ENCODE results near the gene TOB1.
"Not testable (repeated sequence)": the region's sequence is repeated elsewhere in the genome, so short reads cannot be mapped to it uniquely, and the experiment has no call there.

Gene TOB1

GRCh38 chr17:50879086-50879485, 12.9 kb upstream of the TOB1 start:
- DNase-seq (ENCODE audit: low spot score), result no peak
- in situ Hi-C loops (cut with MboI; ENCODE audit: low pct_unique_long_range_greater_than_20kb, low sequenced_read_pairs, unreplicated experiment), result no loop called here
- TF ChIP-seq, protein P1, sequence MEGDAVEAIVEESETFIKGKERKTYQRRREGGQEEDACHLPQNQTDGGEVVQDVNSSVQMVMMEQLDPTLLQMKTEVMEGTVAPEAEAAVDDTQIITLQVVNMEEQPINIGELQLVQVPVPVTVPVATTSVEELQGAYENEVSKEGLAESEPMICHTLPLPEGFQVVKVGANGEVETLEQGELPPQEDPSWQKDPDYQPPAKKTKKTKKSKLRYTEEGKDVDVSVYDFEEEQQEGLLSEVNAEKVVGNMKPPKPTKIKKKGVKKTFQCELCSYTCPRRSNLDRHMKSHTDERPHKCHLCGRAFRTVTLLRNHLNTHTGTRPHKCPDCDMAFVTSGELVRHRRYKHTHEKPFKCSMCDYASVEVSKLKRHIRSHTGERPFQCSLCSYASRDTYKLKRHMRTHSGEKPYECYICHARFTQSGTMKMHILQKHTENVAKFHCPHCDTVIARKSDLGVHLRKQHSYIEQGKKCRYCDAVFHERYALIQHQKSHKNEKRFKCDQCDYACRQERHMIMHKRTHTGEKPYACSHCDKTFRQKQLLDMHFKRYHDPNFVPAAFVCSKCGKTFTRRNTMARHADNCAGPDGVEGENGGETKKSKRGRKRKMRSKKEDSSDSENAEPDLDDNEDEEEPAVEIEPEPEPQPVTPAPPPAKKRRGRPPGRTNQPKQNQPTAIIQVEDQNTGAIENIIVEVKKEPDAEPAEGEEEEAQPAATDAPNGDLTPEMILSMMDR (IDR thresholded peaks at IDR 0.05; ENCODE audit: extremely low read depth, insufficient read depth, missing control alignments), result no peak

- TF ChIP-seq, protein P1 (IDR thresholded peaks at IDR 0.05; ENCODE audit: extremely low read depth, insufficient read depth, missing control alignments), result no peak
- in situ Hi-C loops (cut with MboI; ENCODE audit: low pct_unique_long_range_greater_than_20kb, low sequenced_read_pairs, unreplicated experiment), result no loop called here
- DNase-seq (ENCODE audit: low spot score), result no peak
Measured at GRCh38 chr17:50877838-50878237, 11.7 kb upstream of the TOB1 start.

DNA sequence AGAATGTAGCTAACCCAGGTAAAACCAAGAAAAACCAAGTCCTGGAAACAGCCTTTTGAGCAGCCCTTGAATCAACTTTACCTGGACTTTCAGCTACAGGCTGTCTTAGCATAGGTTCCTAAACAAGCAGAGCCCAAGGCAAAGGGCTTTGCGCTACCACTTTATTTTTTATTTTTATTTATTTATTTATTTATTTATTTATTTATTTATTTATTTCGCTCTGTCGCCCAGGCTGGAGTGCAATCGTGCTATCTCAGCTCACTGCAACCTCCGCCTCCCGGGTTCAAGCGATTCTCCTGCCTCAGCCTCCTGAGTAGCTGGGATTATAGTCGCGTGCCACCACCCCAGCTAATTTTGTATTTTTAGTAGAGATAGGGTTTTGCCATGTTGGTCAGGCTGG, 10.9 kb upstream of the TOB1 start:
- in situ Hi-C loops (cut with MboI; ENCODE audit: low pct_unique_long_range_greater_than_20kb, low sequenced_read_pairs, unreplicated experiment), result not testable (repeated sequence)

DNA sequence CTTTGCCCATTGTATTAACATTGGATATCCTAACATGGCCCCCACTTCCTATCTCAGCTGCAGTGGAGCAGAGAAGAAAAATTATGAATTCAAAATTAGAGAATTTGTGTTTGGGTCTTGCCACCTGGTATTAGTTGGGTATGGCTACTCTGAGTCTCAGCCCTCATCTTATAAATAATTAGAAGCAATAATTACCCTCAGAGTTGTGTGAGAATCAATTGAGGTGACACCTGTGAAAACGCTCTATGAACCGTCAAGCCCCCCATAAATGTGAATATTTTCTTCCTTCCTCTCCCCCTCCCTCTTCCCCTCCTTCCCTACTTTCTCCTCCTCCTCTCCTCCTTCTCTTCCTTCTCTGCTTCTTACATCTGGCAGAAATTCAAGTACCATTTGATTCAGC, 8.9 kb upstream of the TOB1 start:
- in situ Hi-C loops (cut with MboI; ENCODE audit: low pct_unique_long_range_greater_than_20kb, low sequenced_read_pairs, unreplicated experiment), result no loop called here
- TF ChIP-seq, protein P1 (IDR thresholded peaks at IDR 0.05; ENCODE audit: extremely low read depth, insufficient read depth, missing control alignments), result no peak
- DNase-seq (ENCODE audit: low spot score), result no peak

More for the DNA sequence above, 10.9 kb upstream of the TOB1 start:
- DNase-seq (ENCODE audit: low spot score), result not testable (repeated sequence)

DNA sequence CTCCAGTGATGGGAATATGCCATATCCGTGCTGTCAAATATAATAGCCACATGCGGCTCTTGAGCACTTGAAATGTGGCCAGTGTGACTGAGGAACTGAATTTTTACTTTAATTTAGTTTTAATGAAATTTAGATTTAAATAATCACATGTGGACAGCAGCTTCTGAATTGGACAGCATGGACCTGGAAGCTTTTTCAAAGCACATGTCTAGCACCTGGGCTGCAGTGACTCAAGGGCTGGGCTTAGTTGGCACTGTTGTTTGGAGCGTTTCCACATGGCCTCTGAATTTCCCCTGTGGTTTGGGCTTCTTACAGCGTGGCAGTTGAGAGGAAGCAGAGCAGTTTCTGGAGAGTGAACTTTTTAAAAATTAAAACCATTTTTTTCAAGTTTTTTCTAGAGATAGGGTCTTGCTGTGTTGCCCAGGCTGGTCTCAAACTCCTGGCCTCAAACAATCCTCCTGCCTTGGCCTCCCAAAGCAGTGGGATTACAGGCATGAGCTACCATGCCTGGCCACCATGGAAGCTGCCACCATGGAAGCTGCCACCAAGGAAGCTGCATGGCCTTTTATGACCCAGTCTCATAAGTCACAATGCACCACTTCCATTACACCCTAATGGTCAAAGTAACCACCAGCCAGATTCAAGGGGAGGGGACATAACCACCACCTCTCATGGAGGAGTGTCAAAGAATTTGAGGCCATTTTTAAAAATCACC, 6.7 kb upstream of the TOB1 start:
- TF ChIP-seq, protein P1 (IDR thresholded peaks at IDR 0.05; ENCODE audit: extremely low read depth, insufficient read depth, missing control alignments), result no peak
- no peak for DNase-seq (ENCODE audit: low spot score)

GRCh38 chr17:50871898-50872297, 5.7 kb upstream of the TOB1 start:
- TF ChIP-seq, protein P1 (IDR thresholded peaks at IDR 0.05; ENCODE audit: extremely low read depth, insufficient read depth, missing control alignments), result no peak
- in situ Hi-C loops (cut with MboI; ENCODE audit: low pct_unique_long_range_greater_than_20kb, low sequenced_read_pairs, unreplicated experiment), result no loop called here
- DNase-seq (ENCODE audit: low spot score), result no peak

More for the DNA sequence above, 6.7 kb upstream of the TOB1 start:
- in situ Hi-C loops (cut with MboI; ENCODE audit: low pct_unique_long_range_greater_than_20kb, low sequenced_read_pairs, unreplicated experiment), result no loop called here

GRCh38 chr17:50871364-50871763, 5.2 kb upstream of the TOB1 start:
- in situ Hi-C loops (cut with MboI; ENCODE audit: low pct_unique_long_range_greater_than_20kb, low sequenced_read_pairs, unreplicated experiment), result no loop called here
- no peak for DNase-seq (ENCODE audit: low spot score)
- TF ChIP-seq, protein P1 (IDR thresholded peaks at IDR 0.05; ENCODE audit: extremely low read depth, insufficient read depth, missing control alignments), result no peak
